Measurements from ENCODE around the gene OXNAD1.

OXNAD1 gene

GRCh38 chr3:16290007-16290826, 25.2 kb downstream of the OXNAD1 start:
- no peak for TF ChIP-seq TEAD4 (IDR thresholded peaks at IDR 0.05)
- TF ChIP-seq RAD21 (IDR thresholded peaks at IDR 0.05; ENCODE audit: low read depth), result peak; percentile 88

GRCh38 chr3:16290827-16291196, 25.8 kb downstream of the OXNAD1 start:
- TF ChIP-seq MAX (IDR thresholded peaks at IDR 0.05) (no peak), RAD21 (IDR thresholded peaks at IDR 0.05; ENCODE audit: low read depth) (no peak), USF1 (IDR thresholded peaks at IDR 0.05) (no peak), TAF1 (IDR thresholded peaks at IDR 0.05; ENCODE audit: low read depth) (no peak), NFIC (IDR thresholded peaks at IDR 0.05) (no peak), CREB1 (IDR thresholded peaks at IDR 0.05; ENCODE audit: low read depth) (no peak), EP300 (IDR thresholded peaks at IDR 0.05; ENCODE audit: borderline replicate concordance) (no peak), ZBTB7A (IDR thresholded peaks at IDR 0.05; ENCODE audit: low read depth) (no peak), TCF12 (IDR thresholded peaks at IDR 0.05; ENCODE audit: low read depth) (no peak)
- TF ChIP-seq, protein P1, sequence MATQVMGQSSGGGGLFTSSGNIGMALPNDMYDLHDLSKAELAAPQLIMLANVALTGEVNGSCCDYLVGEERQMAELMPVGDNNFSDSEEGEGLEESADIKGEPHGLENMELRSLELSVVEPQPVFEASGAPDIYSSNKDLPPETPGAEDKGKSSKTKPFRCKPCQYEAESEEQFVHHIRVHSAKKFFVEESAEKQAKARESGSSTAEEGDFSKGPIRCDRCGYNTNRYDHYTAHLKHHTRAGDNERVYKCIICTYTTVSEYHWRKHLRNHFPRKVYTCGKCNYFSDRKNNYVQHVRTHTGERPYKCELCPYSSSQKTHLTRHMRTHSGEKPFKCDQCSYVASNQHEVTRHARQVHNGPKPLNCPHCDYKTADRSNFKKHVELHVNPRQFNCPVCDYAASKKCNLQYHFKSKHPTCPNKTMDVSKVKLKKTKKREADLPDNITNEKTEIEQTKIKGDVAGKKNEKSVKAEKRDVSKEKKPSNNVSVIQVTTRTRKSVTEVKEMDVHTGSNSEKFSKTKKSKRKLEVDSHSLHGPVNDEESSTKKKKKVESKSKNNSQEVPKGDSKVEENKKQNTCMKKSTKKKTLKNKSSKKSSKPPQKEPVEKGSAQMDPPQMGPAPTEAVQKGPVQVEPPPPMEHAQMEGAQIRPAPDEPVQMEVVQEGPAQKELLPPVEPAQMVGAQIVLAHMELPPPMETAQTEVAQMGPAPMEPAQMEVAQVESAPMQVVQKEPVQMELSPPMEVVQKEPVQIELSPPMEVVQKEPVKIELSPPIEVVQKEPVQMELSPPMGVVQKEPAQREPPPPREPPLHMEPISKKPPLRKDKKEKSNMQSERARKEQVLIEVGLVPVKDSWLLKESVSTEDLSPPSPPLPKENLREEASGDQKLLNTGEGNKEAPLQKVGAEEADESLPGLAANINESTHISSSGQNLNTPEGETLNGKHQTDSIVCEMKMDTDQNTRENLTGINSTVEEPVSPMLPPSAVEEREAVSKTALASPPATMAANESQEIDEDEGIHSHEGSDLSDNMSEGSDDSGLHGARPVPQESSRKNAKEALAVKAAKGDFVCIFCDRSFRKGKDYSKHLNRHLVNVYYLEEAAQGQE (IDR thresholded peaks at IDR 0.05; ENCODE audit: low read depth), result no peak

DNA sequence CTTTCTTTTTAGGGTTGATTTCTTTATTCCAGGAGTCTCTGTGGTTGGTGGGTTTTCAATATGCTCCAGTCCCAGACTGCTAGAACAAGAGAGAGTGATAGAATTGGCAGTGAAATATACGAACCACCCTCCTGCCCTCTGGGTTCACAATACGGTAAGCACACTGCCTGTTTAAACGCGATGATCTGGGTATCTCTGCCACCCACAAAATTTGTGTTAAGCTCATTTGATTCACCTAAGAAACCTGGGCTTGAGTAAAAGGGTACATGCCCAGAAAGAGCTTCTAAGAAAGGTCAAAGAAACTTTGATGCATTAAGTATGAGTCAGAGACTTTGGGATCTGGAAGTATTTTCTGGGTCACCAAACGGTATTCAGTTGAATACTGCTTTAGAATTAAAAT, 29.8 kb downstream of the OXNAD1 start:
- TF ChIP-seq TCF12 (IDR thresholded peaks at IDR 0.05; ENCODE audit: low read depth) (no peak), USF1 (IDR thresholded peaks at IDR 0.05) (no peak), YY1 (IDR thresholded peaks at IDR 0.05; ENCODE audit: low read depth) (no peak), ZBTB7A (IDR thresholded peaks at IDR 0.05; ENCODE audit: low read depth) (no peak), RAD21 (IDR thresholded peaks at IDR 0.05; ENCODE audit: low read depth) (no peak), EGR1 (IDR thresholded peaks at IDR 0.05) (no peak), MAX (IDR thresholded peaks at IDR 0.05) (no peak), FOXM1 (IDR thresholded peaks at IDR 0.05; ENCODE audit: borderline replicate concordance, low read depth) (no peak), TEAD4 (IDR thresholded peaks at IDR 0.05) (no peak)

DNA sequence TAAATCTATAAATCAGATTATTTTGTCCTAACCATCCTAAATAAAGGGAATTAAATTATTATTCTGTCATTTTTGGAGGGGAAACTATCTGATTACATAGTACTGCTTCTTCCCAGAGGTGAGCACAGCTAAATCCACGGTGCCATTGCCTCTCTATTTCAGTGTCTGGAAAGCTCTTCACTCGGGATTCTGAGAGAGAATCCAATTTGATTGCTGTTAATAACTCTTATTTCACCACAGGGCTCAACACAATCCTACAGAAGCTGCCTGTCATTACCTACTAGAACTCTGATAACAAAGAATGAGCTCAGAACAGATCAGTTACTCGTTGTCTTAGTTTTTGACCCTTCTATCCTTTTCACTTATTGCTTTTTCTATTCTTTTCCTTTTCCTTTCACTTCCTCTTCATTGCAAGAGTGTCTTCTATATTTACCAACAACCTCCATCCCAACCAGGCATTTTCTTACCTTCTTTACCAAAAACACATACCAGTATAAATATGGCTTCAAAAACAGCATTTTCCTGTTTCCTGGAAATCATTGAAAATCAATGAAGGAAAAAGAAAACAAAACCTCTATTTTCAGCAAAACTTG, 30.4 kb downstream of the OXNAD1 start:
- TF ChIP-seq ZBTB7A (IDR thresholded peaks at IDR 0.05; ENCODE audit: low read depth) (no peak), FOXM1 (IDR thresholded peaks at IDR 0.05; ENCODE audit: borderline replicate concordance, low read depth) (no peak), CEBPB (IDR thresholded peaks at IDR 0.05) (no peak), CREB1 (IDR thresholded peaks at IDR 0.05; ENCODE audit: low read depth) (no peak), YY1 (IDR thresholded peaks at IDR 0.05; ENCODE audit: low read depth) (no peak), NFIC (IDR thresholded peaks at IDR 0.05) (no peak), EP300 (IDR thresholded peaks at IDR 0.05; ENCODE audit: borderline replicate concordance) (no peak), USF1 (IDR thresholded peaks at IDR 0.05) (no peak), TAF1 (IDR thresholded peaks at IDR 0.05; ENCODE audit: low read depth) (no peak), RAD21 (IDR thresholded peaks at IDR 0.05; ENCODE audit: low read depth) (no peak), TCF12 (IDR thresholded peaks at IDR 0.05; ENCODE audit: low read depth) (no peak)
- TF ChIP-seq, protein P1 (IDR thresholded peaks at IDR 0.05; ENCODE audit: low read depth), result no peak

GRCh38 chr3:16297997-16298885, 33.2 kb downstream of the OXNAD1 start:
- TF ChIP-seq MAX (IDR thresholded peaks at IDR 0.05) (no peak), EP300 (IDR thresholded peaks at IDR 0.05; ENCODE audit: borderline replicate concordance) (no peak), TEAD4 (IDR thresholded peaks at IDR 0.05) (no peak), USF1 (IDR thresholded peaks at IDR 0.05) (no peak), CREB1 (IDR thresholded peaks at IDR 0.05; ENCODE audit: low read depth) (no peak), TAF1 (IDR thresholded peaks at IDR 0.05; ENCODE audit: low read depth) (no peak), TCF12 (IDR thresholded peaks at IDR 0.05; ENCODE audit: low read depth) (no peak), FOXM1 (IDR thresholded peaks at IDR 0.05; ENCODE audit: borderline replicate concordance, low read depth) (no peak), RAD21 (IDR thresholded peaks at IDR 0.05; ENCODE audit: low read depth) (no peak), ZBTB7A (IDR thresholded peaks at IDR 0.05; ENCODE audit: low read depth) (no peak)

All from Ishikawa (cell line).